K562 (cell line): ENCODE measurements around the gene LMBR1L. TPM values are rescaled to one million over a fixed set of nuclear protein-coding genes. Genes with fewer than 3 reads are reported as not detected.

ENCODE experiments used
- CHD1 ChIP-seq: fragments of 200-600 bp; sonication (generic); IDR thresholded peaks from one replicate; pipeline ENCODE4 v1.6.1; 2012; ENCODE audit warnings: mild to moderate bottlenecking, moderate library complexity, low read length, inconsistent platforms
- ESRRB ChIP-seq: fragments of 250-450 bp; sonication (Bioruptor Pico); IDR thresholded peaks from 2 replicates; pipeline ENCODE4 v1.5.0; 2020; ENCODE audit warnings: mild to moderate bottlenecking, moderate library complexity, borderline replicate concordance
- FOXA3 ChIP-seq, 2 experiments: fragments of 450-650 bp in 1 of 2; sonication (generic) in 1 of 2; formaldehyde crosslinking; IDR thresholded peaks in 1 of 2; conservative IDR thresholded peaks in 1 of 2; 2 replicates each; pipeline versions ENCODE4 v1.4.0 to v1.8.0; 2020 to 2022; ENCODE audit warnings: mild to moderate bottlenecking in 2 of 2, missing genetic modification reagents in 1 of 2
- KAT8 ChIP-seq: fragments of 450-650 bp; IDR thresholded peaks from 2 replicates; pipeline ENCODE4 v1.6.1; 2016; ENCODE audit warnings: low read depth, mild to moderate bottlenecking
- KLF16 ChIP-seq: IDR thresholded peaks from 2 replicates; pipeline ENCODE4 v1.6.1; 2016; ENCODE audit warnings: antibody characterized with exemption
- NCOA1 ChIP-seq: fragments of 450-650 bp; IDR thresholded peaks from 2 replicates; pipeline ENCODE4 v1.6.1; 2016; ENCODE audit warnings: low read depth
- NUFIP1 ChIP-seq: fragments of 450-650 bp; IDR thresholded peaks from 2 replicates; pipeline ENCODE4 v1.6.1; 2018; ENCODE audit not compliant: partially characterized antibody
- SMAD4 ChIP-seq: fragments of 250-450 bp; sonication (Bioruptor Pico); conservative IDR thresholded peaks from 2 replicates; pipeline ENCODE4 v1.8.0; 2021; ENCODE audit warnings: inconsistent platforms, mild to moderate bottlenecking, moderate library complexity
- SOX6 ChIP-seq: fragments of 450-650 bp; IDR thresholded peaks from 2 replicates; pipeline ENCODE4 v1.6.1; 2014; ENCODE audit warnings: mild to moderate bottlenecking
- STAT5A ChIP-seq: IDR thresholded peaks from 2 replicates; pipeline ENCODE4 v1.6.1; 2012; ENCODE audit warnings: low read length, inconsistent platforms, borderline replicate concordance
- TEAD2 ChIP-seq: fragments of 450-650 bp; IDR thresholded peaks from 2 replicates; pipeline ENCODE4 v1.6.1; 2016; ENCODE audit warnings: missing genetic modification characterization, control low read depth, missing compliant biosample characterization
- ZBED1 ChIP-seq: IDR thresholded peaks from 2 replicates; pipeline ENCODE4 v1.6.1; 2014
- ZNF780A ChIP-seq: fragments of 250-450 bp; sonication (Bioruptor Pico); IDR thresholded peaks from 2 replicates; pipeline ENCODE4 v1.5.0; 2021; ENCODE audit warnings: mild to moderate bottlenecking
- polyA plus RNA-seq, 8 experiments: library from polyadenylated mRNA; depleted of rRNA in 4 of 8; stranded (reverse) in 5 of 8; unstranded in 3 of 8; fragments of >200 nt; fragmentation: Nextera tagmentation in 2 of 8; fragmentation: Illumina TruSeq in 1 of 8; extraction: Ambion mirVana in 2 of 8; extraction: Trizol in 1 of 8; gene quantifications; 2 replicates each; pipeline versions ENCODE4 v1.2.1 to v1.2.3, GENCODE V29; 2011 to 2014; ENCODE audit warnings: inconsistent platforms in 1 of 8, missing spikeins in 1 of 8
- total RNA-seq, 7 experiments: library from RNA; depleted of rRNA in 6 of 7; stranded (reverse); fragments of >200 nt in 6 of 7; fragmentation: Illumina TruSeq in 2 of 7; extraction: Trizol in 2 of 7; gene quantifications; 2 replicates each; pipeline versions ENCODE4 v1.2.1 to v1.2.3, GENCODE V29; 2011 to 2021; ENCODE audit warnings: low replicate concordance in 1 of 7
- TF ChIP-seq, protein P1 (sequence below), 2 experiments: IDR thresholded peaks; 2 replicates each; pipeline ENCODE4 v1.6.1; 2012; ENCODE audit warnings: improper control_type of control experiment in 2 of 2, low read depth in 2 of 2, low read length in 2 of 2, borderline replicate concordance in 1 of 2
- TF ChIP-seq, protein P2 (sequence below): sonication (generic); formaldehyde crosslinking; IDR thresholded peaks from 2 replicates; pipeline ENCODE4 v1.8.1; 2022; ENCODE audit warnings: missing genetic modification reagents
- TF ChIP-seq, protein P3 (sequence below): fragments of 450-650 bp; IDR thresholded peaks from 2 replicates; pipeline ENCODE4 v1.6.1; 2018; ENCODE audit not compliant: partially characterized antibody
- TF ChIP-seq, protein P4 (sequence below): IDR thresholded peaks from 2 replicates; pipeline ENCODE4 v1.6.1; 2011; ENCODE audit warnings: borderline replicate concordance, low read depth, mild to moderate bottlenecking, moderate library complexity, low read length; ENCODE audit not compliant: insufficient read depth, poor library complexity, severe bottlenecking

The LMBR1L gene
- total and polyA plus RNA-seq, 9 of the 15 experiments (the other 6 are each of a cell fraction or from before 2014, with no cell fraction given) = 2.5 to 57.0 (median 31.1) TPM

DNA sequence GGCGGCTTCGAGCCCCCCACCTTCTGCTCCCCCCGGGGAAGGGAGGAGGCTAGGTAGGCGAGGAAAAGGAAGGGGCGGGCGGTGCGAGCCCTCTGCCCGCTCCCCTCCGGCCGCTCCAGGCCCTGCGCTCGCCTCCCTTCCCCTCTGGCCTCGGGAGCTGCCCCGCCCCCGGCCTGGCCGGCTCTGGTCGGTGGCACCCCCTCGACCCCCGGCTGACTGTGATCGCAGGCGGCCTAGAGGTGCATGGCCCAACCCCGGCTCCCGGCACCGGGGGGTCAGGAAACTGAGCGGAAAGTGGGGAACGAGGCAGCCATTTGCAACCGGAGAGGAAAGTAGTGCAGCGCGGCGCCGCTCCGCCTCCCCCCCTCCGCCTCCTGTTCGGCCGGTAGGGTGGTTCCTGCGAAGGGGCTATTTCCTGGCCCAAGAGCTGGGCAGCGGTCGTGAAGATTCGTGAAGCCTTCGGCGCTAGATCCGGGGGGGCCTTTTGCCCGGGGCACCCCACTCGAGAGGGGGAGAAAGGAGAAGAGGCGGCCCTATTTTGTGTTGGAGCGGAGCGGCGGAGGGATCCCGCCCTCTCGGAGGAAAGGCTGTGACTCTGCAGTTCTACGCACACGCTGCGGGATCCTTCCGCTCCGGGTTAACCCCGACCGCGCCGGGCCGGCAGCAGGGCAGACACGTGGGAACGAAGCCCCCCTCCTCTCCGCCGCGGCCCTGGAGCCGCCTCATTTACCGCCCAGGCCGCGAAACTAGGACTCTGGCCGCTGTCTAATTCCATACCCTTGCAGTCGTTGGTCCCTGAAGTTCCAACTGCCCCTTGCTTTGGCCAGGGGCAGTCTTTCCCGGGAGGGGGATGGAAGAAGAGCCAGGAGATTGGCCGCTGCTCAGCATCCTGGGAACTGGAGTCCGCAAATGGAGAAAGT lies 50.1 kb downstream of the LMBR1L start, which contains the start of gene KMT2D (continued):
- TF ChIP-seq, protein P1, sequence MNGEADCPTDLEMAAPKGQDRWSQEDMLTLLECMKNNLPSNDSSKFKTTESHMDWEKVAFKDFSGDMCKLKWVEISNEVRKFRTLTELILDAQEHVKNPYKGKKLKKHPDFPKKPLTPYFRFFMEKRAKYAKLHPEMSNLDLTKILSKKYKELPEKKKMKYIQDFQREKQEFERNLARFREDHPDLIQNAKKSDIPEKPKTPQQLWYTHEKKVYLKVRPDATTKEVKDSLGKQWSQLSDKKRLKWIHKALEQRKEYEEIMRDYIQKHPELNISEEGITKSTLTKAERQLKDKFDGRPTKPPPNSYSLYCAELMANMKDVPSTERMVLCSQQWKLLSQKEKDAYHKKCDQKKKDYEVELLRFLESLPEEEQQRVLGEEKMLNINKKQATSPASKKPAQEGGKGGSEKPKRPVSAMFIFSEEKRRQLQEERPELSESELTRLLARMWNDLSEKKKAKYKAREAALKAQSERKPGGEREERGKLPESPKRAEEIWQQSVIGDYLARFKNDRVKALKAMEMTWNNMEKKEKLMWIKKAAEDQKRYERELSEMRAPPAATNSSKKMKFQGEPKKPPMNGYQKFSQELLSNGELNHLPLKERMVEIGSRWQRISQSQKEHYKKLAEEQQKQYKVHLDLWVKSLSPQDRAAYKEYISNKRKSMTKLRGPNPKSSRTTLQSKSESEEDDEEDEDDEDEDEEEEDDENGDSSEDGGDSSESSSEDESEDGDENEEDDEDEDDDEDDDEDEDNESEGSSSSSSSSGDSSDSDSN (IDR thresholded peaks at IDR 0.05; ENCODE audit: borderline replicate concordance in 1 of 2, low read depth in 2 of 2, low read length in 2 of 2) = peak in 1 of 2 experiments; percentile 28; a peak in 1 of 4 replicates
- TF ChIP-seq FOXA3 (CRISPR knock-in tag; conservative IDR thresholded peaks at IDR 0.05 in 1 of 2, IDR thresholded peaks at IDR 0.05 in 1 of 2) = peak in 1 of 2 experiments; percentile 22; a peak in 1 of 4 replicates
- no peak for TF ChIP-seq ESRRB (CRISPR knock-in tag)
- TF ChIP-seq SMAD4 (CRISPR knock-in tag) = peak; percentile 94
- TF ChIP-seq ZBED1 = 0 out of 2 replicates have a peak, but pooled peaks have one; percentile 27
- no peak for TF ChIP-seq KAT8
- TF ChIP-seq ZNF780A (CRISPR knock-in tag) = no peak
- TF ChIP-seq, protein P2, sequence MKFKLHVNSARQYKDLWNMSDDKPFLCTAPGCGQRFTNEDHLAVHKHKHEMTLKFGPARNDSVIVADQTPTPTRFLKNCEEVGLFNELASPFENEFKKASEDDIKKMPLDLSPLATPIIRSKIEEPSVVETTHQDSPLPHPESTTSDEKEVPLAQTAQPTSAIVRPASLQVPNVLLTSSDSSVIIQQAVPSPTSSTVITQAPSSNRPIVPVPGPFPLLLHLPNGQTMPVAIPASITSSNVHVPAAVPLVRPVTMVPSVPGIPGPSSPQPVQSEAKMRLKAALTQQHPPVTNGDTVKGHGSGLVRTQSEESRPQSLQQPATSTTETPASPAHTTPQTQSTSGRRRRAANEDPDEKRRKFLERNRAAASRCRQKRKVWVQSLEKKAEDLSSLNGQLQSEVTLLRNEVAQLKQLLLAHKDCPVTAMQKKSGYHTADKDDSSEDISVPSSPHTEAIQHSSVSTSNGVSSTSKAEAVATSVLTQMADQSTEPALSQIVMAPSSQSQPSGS = no peak
- no peak for TF ChIP-seq CHD1
- TF ChIP-seq STAT5A = peak; percentile 57; the same call in 1 of the 2 replicates
- TF ChIP-seq, protein P3, sequence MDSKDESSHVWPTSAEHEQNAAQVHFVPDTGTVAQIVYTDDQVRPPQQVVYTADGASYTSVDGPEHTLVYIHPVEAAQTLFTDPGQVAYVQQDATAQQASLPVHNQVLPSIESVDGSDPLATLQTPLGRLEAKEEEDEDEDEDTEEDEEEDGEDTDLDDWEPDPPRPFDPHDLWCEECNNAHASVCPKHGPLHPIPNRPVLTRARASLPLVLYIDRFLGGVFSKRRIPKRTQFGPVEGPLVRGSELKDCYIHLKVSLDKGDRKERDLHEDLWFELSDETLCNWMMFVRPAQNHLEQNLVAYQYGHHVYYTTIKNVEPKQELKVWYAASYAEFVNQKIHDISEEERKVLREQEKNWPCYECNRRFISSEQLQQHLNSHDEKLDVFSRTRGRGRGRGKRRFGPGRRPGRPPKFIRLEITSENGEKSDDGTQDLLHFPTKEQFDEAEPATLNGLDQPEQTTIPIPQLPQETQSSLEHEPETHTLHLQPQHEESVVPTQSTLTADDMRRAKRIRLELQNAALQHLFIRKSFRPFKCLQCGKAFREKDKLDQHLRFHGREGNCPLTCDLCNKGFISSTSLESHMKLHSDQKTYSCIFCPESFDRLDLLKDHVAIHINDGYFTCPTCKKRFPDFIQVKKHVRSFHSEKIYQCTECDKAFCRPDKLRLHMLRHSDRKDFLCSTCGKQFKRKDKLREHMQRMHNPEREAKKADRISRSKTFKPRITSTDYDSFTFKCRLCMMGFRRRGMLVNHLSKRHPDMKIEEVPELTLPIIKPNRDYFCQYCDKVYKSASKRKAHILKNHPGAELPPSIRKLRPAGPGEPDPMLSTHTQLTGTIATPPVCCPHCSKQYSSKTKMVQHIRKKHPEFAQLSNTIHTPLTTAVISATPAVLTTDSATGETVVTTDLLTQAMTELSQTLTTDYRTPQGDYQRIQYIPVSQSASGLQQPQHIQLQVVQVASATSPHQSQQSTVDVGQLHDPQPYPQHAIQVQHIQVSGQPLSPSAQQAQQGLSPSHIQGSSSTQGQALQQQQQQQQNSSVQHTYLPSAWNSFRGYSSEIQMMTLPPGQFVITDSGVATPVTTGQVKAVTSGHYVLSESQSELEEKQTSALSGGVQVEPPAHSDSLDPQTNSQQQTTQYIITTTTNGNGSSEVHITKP = peak; percentile 66
- TF ChIP-seq SOX6 = peak; percentile 40; the same call in 1 of the 2 replicates
- TF ChIP-seq NCOA1 = peak; percentile 83
- TF ChIP-seq TEAD2 (tag) = no peak
- no peak for TF ChIP-seq KLF16
- TF ChIP-seq, protein P4, sequence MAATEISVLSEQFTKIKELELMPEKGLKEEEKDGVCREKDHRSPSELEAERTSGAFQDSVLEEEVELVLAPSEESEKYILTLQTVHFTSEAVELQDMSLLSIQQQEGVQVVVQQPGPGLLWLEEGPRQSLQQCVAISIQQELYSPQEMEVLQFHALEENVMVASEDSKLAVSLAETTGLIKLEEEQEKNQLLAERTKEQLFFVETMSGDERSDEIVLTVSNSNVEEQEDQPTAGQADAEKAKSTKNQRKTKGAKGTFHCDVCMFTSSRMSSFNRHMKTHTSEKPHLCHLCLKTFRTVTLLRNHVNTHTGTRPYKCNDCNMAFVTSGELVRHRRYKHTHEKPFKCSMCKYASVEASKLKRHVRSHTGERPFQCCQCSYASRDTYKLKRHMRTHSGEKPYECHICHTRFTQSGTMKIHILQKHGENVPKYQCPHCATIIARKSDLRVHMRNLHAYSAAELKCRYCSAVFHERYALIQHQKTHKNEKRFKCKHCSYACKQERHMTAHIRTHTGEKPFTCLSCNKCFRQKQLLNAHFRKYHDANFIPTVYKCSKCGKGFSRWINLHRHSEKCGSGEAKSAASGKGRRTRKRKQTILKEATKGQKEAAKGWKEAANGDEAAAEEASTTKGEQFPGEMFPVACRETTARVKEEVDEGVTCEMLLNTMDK = no peak
- no peak for TF ChIP-seq NUFIP1
